Memory B cell (primary cell): ENCODE measurements around the gene TMEM171.

Experiments used
- ATAC-seq: fragments of 150-1000 bp; cut with Tn5 transposase; 2 replicates; pipeline ENCODE4 v1.10.0; 2021; ENCODE audit warnings: low read depth, mild to moderate bottlenecking, moderate library complexity
- DNase-seq, 2 donors: peaks; one replicate each; pipeline ENCODE4 v3.0.0; 2022; ENCODE audit warnings: low spot score in 2 of 2
- H3K27ac Mint-ChIP-seq: one replicate; pipeline ENCODE4 v1.8.0; 2022; ENCODE audit warnings: mild to moderate bottlenecking, moderate library complexity, mixed read lengths
- H3K27me3 Mint-ChIP-seq: one replicate; pipeline ENCODE4 v1.8.0; 2022; ENCODE audit warnings: mixed read lengths
- H3K36me3 Mint-ChIP-seq: one replicate; pipeline ENCODE4 v1.8.0; 2022; ENCODE audit warnings: mild to moderate bottlenecking, mixed read lengths
- H3K4me1 Mint-ChIP-seq: one replicate; pipeline ENCODE4 v1.8.0; 2022; ENCODE audit warnings: mixed read lengths
- H3K4me3 Mint-ChIP-seq: one replicate; pipeline ENCODE4 v1.8.0; 2022; ENCODE audit warnings: mild to moderate bottlenecking, moderate library complexity, mixed read lengths
- H3K9me3 Mint-ChIP-seq: one replicate; pipeline ENCODE4 v1.8.0; 2022; ENCODE audit warnings: mixed read lengths

TMEM171 gene

GRCh38 chr5:73112359-73112758 lies 8.0 kb upstream of the TMEM171 start:
- peaks cover 3% of the 10 kb centered on the region for H3K9me3 Mint-ChIP-seq
- no peak for ATAC-seq
- H3K36me3 Mint-ChIP-seq, result peaks cover 2% of the 10 kb centered on the region
- H3K27me3 Mint-ChIP-seq, result peaks cover 20% of the 10 kb centered on the region
- DNase-seq, result no peak
- H3K27ac Mint-ChIP-seq, result no peak overlapping the region
- H3K4me3 Mint-ChIP-seq, result no peak overlapping the region
- H3K4me1 Mint-ChIP-seq, result no peaks in the 10 kb centered on the region

DNA sequence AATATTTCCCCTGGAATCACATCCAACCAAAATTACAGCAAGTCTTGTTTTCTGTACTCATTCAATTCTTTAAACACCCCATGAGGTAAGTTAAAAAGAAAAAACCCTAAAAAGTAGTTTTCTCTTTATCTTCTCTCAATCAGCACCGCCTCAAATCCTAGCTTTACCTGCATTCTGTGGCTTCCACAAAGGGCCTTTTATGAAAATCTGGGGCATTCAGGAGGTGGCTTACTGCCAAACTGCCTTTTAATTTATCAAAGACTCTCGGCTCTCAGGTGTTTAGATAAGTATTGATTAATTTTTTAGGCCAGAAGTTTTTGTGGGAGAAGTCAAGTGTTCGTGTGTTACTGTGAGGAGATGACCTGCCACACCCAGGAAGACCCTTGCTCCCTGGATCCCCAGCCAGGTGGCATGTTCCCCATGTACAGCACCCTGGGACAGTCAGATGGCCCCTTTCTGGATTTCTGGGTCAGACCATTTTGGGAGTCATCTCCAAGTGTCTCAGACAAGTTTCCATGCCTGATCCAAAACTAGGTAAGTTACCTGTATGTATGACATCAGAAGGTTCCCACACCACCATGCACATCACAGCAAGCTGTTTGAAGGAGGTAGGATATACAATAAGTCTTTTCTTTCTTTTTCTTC lies 6.2 kb upstream of the TMEM171 start:
- peaks cover 2% of the 10 kb centered on the region for H3K36me3 Mint-ChIP-seq
- H3K4me1 Mint-ChIP-seq, result no peaks in the 10 kb centered on the region
- H3K9me3 Mint-ChIP-seq, result peaks cover 3% of the 10 kb centered on the region
- no peak overlapping the region for H3K4me3 Mint-ChIP-seq
- DNase-seq (no peak), ATAC-seq (no peak)
- H3K27ac Mint-ChIP-seq, result no peak overlapping the region
- H3K27me3 Mint-ChIP-seq, result peaks cover 23% of the 10 kb centered on the region

DNA sequence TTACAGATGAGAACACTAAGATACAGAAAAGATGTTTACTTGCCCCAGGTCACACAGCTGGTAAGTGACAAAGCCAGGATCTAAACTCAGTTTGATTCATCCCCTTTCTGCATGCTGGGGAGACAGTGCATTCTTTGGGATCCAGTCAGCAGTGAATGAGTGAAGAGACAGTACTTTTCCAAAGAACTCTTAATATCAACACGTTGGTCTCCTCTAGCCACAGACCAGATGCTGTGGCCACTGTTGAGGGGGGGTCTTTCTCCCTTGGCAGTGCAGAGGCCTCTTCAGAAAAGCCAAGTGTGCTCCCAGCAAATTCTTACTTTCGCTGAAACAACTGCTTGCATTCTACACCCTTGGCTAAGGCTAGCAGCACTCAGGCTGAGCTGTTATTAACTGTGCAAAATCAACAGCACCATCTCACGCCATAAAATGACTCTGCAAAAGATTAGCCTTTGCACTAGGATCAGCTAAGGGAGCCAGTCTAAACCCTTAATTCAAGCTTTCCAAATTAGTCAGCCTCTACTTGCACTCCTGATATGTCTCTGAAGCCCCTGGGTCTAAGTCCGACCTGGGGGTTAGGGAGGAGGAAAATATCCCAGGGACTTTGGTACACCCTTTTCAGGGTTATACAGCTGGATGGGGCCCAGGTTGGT lies 4.8 kb upstream of the TMEM171 start:
- peaks cover 3% of the 10 kb centered on the region for H3K9me3 Mint-ChIP-seq
- DNase-seq (no peak), ATAC-seq (no peak)
- H3K27ac Mint-ChIP-seq, result no peak overlapping the region
- peaks cover 27% of the 10 kb centered on the region for H3K27me3 Mint-ChIP-seq
- no peak overlapping the region for H3K4me3 Mint-ChIP-seq
- H3K36me3 Mint-ChIP-seq, result peaks cover 2% of the 10 kb centered on the region
- no peaks in the 10 kb centered on the region for H3K4me1 Mint-ChIP-seq

GRCh38 chr5:73116506-73116905 lies 3.9 kb upstream of the TMEM171 start:
- H3K9me3 Mint-ChIP-seq, result peaks cover 3% of the 10 kb centered on the region
- no peak overlapping the region for H3K27ac Mint-ChIP-seq
- no peak overlapping the region for H3K4me3 Mint-ChIP-seq
- peaks cover 3% of the 10 kb centered on the region for H3K4me1 Mint-ChIP-seq
- DNase-seq (no peak), ATAC-seq (no peak)
- H3K27me3 Mint-ChIP-seq, result peaks cover 31% of the 10 kb centered on the region
- peaks cover 2% of the 10 kb centered on the region for H3K36me3 Mint-ChIP-seq

GRCh38 chr5:73117088-73117740 lies 3.2 kb upstream of the TMEM171 start:
- peaks cover 3% of the 10 kb centered on the region for H3K9me3 Mint-ChIP-seq
- H3K4me1 Mint-ChIP-seq, result peaks cover 3% of the 10 kb centered on the region
- H3K27me3 Mint-ChIP-seq, result peaks cover 34% of the 10 kb centered on the region
- peaks cover 2% of the 10 kb centered on the region for H3K36me3 Mint-ChIP-seq
- no peak for ATAC-seq
- no peak overlapping the region for H3K27ac Mint-ChIP-seq
- no peak for DNase-seq
- no peak overlapping the region for H3K4me3 Mint-ChIP-seq

DNA sequence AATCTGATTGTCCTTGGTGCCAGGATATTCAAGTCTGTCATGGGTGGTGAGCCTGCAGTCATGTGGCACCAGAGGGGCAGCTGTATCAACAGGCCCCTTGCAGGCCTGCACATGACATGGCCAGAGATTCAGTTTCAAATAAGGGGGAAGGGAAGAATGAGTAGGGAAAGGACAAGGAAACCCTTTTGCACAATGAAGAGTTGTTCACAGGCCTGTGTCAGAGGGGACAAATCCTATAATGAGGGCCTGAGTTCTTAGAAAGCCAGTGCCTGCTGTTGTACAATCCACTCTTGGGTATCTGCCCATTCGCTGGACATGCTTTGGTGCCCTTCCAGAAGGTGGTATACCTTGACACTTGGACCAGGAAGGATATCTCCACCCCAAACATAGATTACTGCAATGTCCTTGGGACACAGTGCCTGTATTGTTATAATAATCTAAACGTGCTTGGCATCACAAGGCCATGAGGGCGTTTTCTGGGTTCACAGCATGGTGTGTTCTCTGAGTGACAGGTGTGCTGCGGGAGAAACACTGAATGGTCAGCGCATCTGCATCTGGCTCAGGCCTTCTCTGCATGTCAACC lies 1.9 kb upstream of the TMEM171 start:
- H3K9me3 Mint-ChIP-seq, result peaks cover 3% of the 10 kb centered on the region
- H3K4me3 Mint-ChIP-seq, result no peak overlapping the region

GRCh38 chr5:73119451-73120157 lies 771 bp upstream of the TMEM171 start:
- ATAC-seq, result no peak
- Mint-ChIP-seq H3K36me3 (peaks cover 2% of the 10 kb centered on the region), H3K4me1 (peaks cover 6% of the 10 kb centered on the region), H3K4me3 (peak overlapping the region; percentile 40), H3K27me3 (peaks cover 28% of the 10 kb centered on the region), H3K27ac (no peak overlapping the region), H3K9me3 (peaks cover 3% of the 10 kb centered on the region)
- DNase-seq, result no peak

More for the DNA sequence above, 1.9 kb upstream of the TMEM171 start:
- DNase-seq (no peak), ATAC-seq (no peak)
- Mint-ChIP-seq H3K36me3 (peaks cover 2% of the 10 kb centered on the region), H3K27ac (no peak overlapping the region), H3K4me1 (peaks cover 6% of the 10 kb centered on the region), H3K27me3 (peaks cover 27% of the 10 kb centered on the region)

- Mint-ChIP-seq H3K4me3 (no peak overlapping the region), H3K9me3 (peaks cover 3% of the 10 kb centered on the region), H3K27me3 (peaks cover 35% of the 10 kb centered on the region), H3K36me3 (peaks cover 2% of the 10 kb centered on the region), H3K4me1 (peaks cover 6% of the 10 kb centered on the region), H3K27ac (no peak overlapping the region)
- ATAC-seq, result no peak
- DNase-seq, result no peak
These were observed 716 bp downstream of the TMEM171 start for GRCh38 chr5:73121119-73121463.

DNA sequence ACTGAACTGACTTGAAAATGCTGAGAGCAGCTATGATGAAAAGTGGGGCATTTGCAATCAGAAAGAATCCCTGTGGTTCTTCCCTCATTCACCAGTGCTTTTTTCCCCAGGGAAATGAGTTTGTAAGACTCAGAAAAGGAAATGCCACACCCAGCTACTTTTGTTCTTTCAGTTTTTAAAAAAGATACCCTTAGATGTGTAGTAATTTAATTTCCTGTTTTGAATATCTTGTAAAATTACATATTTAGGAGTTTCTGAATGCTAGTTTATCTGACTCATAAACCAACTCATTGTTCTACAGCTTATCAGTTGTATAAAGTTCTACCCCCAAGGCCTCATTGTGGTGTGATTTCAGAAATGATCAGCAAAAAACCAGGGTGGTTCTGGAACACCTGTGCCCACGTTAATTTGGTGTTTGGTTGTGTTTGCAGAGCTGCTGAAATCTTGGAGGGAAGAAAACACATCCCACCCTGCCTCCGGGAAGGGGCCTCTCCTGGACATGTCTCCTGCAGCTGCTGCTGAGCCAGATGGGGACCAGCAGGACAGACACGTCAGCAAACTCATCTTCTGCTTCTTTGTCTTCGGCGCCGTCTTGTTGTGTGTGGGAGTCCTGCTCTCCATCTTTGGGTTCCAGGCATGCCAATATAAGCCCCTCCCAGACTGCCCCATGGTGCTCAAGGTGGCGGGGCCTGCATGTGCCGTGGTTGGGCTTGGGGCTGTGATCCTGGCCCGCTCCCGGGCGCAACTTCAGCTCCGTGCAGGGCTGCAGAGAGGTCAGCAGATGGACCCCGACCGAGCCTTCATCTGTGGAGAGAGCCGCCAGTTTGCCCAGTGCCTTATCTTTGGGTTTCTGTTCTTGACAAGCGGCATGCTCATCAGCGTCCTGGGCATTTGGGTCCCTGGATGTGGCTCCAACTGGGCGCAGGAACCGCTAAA lies 2.8 kb downstream of the TMEM171 start:
- H3K27me3 Mint-ChIP-seq, result peaks cover 31% of the 10 kb centered on the region
- no peak overlapping the region for H3K4me3 Mint-ChIP-seq

DNA sequence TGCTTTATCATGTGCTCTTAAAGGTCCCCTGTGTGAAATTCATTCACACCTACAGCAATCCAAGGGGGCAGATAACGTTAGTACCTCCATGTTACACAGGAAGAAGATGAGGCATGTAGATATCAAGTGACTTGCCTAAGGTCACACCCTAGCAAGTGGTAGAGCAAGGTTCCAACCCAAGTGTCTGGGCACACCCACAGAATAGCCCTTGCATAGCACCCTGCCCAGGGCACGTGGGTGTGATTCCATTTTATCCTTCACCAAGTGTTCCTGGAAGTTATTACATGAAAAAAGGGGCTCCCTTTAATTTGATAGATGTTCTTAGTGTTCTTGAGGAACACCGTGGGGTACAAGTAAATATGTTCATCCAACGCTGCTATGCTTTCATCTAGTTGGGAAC lies 4.9 kb downstream of the TMEM171 start:
- no peak for ATAC-seq
- Mint-ChIP-seq H3K4me1 (peaks cover 6% of the 10 kb centered on the region), H3K36me3 (no peaks in the 10 kb centered on the region), H3K4me3 (no peak overlapping the region), H3K9me3 (no peaks in the 10 kb centered on the region), H3K27ac (no peak overlapping the region), H3K27me3 (peaks cover 28% of the 10 kb centered on the region)
- DNase-seq, result no peak

More for the DNA sequence above, 2.8 kb downstream of the TMEM171 start:
- ATAC-seq, result no peak
- H3K9me3 Mint-ChIP-seq, result no peaks in the 10 kb centered on the region
- no peak overlapping the region for H3K27ac Mint-ChIP-seq
- no peak for DNase-seq
- H3K4me1 Mint-ChIP-seq, result peaks cover 6% of the 10 kb centered on the region
- H3K36me3 Mint-ChIP-seq, result no peaks in the 10 kb centered on the region

DNA sequence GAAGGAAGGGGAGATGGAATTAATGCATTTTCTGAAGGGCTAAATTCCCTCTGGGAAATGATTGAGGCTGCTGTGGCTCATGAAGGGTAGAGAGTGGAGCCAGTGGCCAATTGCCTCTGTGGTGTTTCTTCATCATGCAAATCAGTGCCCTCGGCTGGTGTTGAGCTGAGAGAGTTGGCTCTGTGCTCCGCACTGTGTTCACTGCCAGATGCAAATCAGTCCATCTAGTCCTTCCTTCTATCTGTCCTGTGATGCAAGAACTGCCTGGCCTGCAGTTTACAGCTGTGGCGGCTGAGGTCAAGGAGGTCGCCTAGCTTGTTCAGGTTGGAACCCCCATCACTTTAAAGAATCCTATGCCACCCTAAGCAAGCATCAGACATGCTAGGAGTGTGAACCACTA lies 6.0 kb downstream of the TMEM171 start:
- H3K4me1 Mint-ChIP-seq, result peaks cover 3% of the 10 kb centered on the region
- no peak overlapping the region for H3K27ac Mint-ChIP-seq
- H3K36me3 Mint-ChIP-seq, result no peaks in the 10 kb centered on the region
- H3K27me3 Mint-ChIP-seq, result peaks cover 25% of the 10 kb centered on the region
- no peak overlapping the region for H3K4me3 Mint-ChIP-seq
- DNase-seq, result no peak
- H3K9me3 Mint-ChIP-seq, result no peaks in the 10 kb centered on the region
- no peak for ATAC-seq

- ATAC-seq (no peak), DNase-seq (no peak)
- peaks cover 3% of the 10 kb centered on the region for H3K4me1 Mint-ChIP-seq
- no peaks in the 10 kb centered on the region for H3K36me3 Mint-ChIP-seq
- H3K9me3 Mint-ChIP-seq, result no peaks in the 10 kb centered on the region
- peaks cover 21% of the 10 kb centered on the region for H3K27me3 Mint-ChIP-seq
- no peak overlapping the region for H3K4me3 Mint-ChIP-seq
- H3K27ac Mint-ChIP-seq, result no peak overlapping the region
These were observed 6.6 kb downstream of the TMEM171 start for GRCh38 chr5:73126957-73127356.

- Mint-ChIP-seq H3K27me3 (peaks cover 19% of the 10 kb centered on the region), H3K9me3 (no peaks in the 10 kb centered on the region), H3K36me3 (no peaks in the 10 kb centered on the region), H3K4me1 (no peaks in the 10 kb centered on the region), H3K27ac (no peak overlapping the region), H3K4me3 (no peak overlapping the region)
- ATAC-seq (no peak), DNase-seq (no peak)
These were observed 8.8 kb downstream of the TMEM171 start for GRCh38 chr5:73129143-73129542.
